Measurements from ENCODE around the gene PDE4D. TPM values are rescaled to one million over a fixed set of nuclear protein-coding genes. Genes with fewer than 3 reads are reported as not detected.
"Not testable (repeated sequence)": the region's sequence is repeated elsewhere in the genome, so short reads cannot be mapped to it uniquely, and the experiment has no call there.

The PDE4D gene
- total RNA-seq, 2 experiments from 2014 or later = 164 to 175 TPM

DNA sequence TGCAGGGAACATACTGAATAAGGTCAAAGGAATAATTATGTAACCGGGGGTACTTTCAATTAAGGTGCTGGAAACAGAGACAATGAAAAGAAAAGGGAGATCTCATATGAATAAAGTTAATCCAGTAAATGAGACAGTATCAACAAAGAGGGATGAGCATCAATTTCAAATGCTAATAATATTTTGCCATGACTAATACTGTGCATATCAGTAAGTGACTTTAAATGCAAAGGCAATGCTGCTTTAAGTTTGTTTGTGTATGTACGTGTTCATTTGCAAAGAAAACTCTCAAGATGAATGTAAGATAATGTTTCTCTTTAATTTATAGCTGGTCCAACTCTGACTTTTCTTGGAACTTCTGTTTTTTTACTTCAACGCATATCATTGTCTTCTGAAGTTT, 139.9 kb downstream of the PDE4D start:
- H3K9me3 Mint-ChIP-seq = no peaks in the 10 kb centered on the region
- no peaks in the 10 kb centered on the region for H3K36me3 Mint-ChIP-seq (ENCODE audit: low read depth)
- POLR2A ChIA-PET = no interaction called here
- H3K4me1 Mint-ChIP-seq (ENCODE audit: low read depth) = no peaks in the 10 kb centered on the region
- no peaks in the 10 kb centered on the region for H3K27me3 Mint-ChIP-seq
- Histone ChIP-seq H3K36me3 (ENCODE audit: insufficient read depth, low read length) (no peaks in the 10 kb centered on the region), H3K27ac (ENCODE audit: low read depth in 1 of 2, low read length in 2 of 2) (no peak overlapping the region), H3K27me3 (ENCODE audit: control insufficient read depth in 1 of 2, insufficient read depth in 2 of 2, low read length in 2 of 2) (no peaks in the 10 kb centered on the region), H3K9me3 (ENCODE audit: control insufficient read depth in 1 of 2, insufficient read depth in 1 of 2, low read length in 2 of 2) (no peaks in the 10 kb centered on the region), H3K4me1 (ENCODE audit: insufficient read depth, low read length) (no peaks in the 10 kb centered on the region), H3K4me3 (ENCODE audit: low read length) (no peak overlapping the region)
- H3K27ac Mint-ChIP-seq = no peak overlapping the region
- no peak overlapping the region for H3K4me3 Mint-ChIP-seq
- TF ChIP-seq, protein P1, sequence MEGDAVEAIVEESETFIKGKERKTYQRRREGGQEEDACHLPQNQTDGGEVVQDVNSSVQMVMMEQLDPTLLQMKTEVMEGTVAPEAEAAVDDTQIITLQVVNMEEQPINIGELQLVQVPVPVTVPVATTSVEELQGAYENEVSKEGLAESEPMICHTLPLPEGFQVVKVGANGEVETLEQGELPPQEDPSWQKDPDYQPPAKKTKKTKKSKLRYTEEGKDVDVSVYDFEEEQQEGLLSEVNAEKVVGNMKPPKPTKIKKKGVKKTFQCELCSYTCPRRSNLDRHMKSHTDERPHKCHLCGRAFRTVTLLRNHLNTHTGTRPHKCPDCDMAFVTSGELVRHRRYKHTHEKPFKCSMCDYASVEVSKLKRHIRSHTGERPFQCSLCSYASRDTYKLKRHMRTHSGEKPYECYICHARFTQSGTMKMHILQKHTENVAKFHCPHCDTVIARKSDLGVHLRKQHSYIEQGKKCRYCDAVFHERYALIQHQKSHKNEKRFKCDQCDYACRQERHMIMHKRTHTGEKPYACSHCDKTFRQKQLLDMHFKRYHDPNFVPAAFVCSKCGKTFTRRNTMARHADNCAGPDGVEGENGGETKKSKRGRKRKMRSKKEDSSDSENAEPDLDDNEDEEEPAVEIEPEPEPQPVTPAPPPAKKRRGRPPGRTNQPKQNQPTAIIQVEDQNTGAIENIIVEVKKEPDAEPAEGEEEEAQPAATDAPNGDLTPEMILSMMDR (IDR thresholded peaks at IDR 0.05) = no peak
- ATAC-seq (ENCODE audit: poor library complexity) (no peak), DNase-seq (no peak)
- CTCF ChIA-PET = no interaction called here
- intact Hi-C loops (cut with DNase I, micrococcal nuclease) = no loop called here

- no peak overlapping the region for H3K4me3 ChIP-seq (ENCODE audit: low read length)
- DNase-seq (no peak), ATAC-seq (ENCODE audit: poor library complexity) (no peak)
- no peak overlapping the region for H3K4me3 Mint-ChIP-seq
- POLR2A ChIA-PET = no interaction called here
- intact Hi-C loops (cut with DNase I, micrococcal nuclease) = no loop called here
- no peaks in the 10 kb centered on the region for H3K27me3 Mint-ChIP-seq
- H3K9me3 ChIP-seq (ENCODE audit: control insufficient read depth in 1 of 2, insufficient read depth in 1 of 2, low read length in 2 of 2) = no peaks in the 10 kb centered on the region
- TF ChIP-seq, protein P1 (IDR thresholded peaks at IDR 0.05) = no peak
- H3K27me3 ChIP-seq (ENCODE audit: control insufficient read depth in 1 of 2, insufficient read depth in 2 of 2, low read length in 2 of 2) = no peaks in the 10 kb centered on the region
- H3K36me3 Mint-ChIP-seq (ENCODE audit: low read depth) = no peaks in the 10 kb centered on the region
- CTCF ChIA-PET = no interaction called here
- H3K27ac ChIP-seq (ENCODE audit: low read depth in 1 of 2, low read length in 2 of 2) = no peak overlapping the region
- H3K27ac Mint-ChIP-seq = no peak overlapping the region
- H3K4me1 Mint-ChIP-seq (ENCODE audit: low read depth) = no peaks in the 10 kb centered on the region
- no peaks in the 10 kb centered on the region for H3K9me3 Mint-ChIP-seq
- H3K36me3 ChIP-seq (ENCODE audit: insufficient read depth, low read length) = no peaks in the 10 kb centered on the region
- H3K4me1 ChIP-seq (ENCODE audit: insufficient read depth, low read length) = no peaks in the 10 kb centered on the region
These were observed 143.6 kb downstream of the PDE4D start for GRCh38 chr5:59749782-59750520.

DNA sequence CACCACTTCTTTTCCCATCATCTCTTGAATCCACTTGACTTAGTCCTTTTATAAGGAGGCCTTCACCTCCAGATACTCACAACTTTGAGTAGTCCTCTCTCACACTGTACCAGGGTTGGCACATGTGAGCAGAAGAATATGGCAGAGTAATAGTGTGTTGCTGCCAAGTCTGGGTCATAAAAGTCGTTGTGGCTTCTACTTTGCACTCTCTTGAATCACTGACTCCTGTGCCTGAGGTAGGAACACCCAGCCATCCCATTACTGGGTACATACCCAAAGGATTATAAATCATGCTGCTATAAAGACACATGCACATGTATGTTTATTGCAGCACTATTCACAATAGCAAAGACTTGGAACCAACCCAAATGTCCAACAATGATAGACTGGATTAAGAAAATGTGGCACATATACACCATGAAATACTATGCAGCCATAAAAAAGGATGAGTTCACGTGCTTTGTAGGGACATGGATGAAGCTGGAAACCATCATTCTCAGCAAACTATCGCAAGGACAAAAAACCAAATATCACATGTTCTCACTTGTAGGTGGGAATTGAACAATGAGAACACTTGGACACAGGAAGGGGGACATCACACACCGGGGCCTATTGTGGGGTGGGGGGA, 145.4 kb downstream of the PDE4D start:
- H3K9me3 ChIP-seq (ENCODE audit: control insufficient read depth in 1 of 2, insufficient read depth in 1 of 2, low read length in 2 of 2); H3K27ac Mint-ChIP-seq; H3K4me3 ChIP-seq (ENCODE audit: low read length); H3K4me1 ChIP-seq (ENCODE audit: insufficient read depth, low read length); H3K27me3 Mint-ChIP-seq; H3K36me3 ChIP-seq (ENCODE audit: insufficient read depth, low read length); H3K27me3 ChIP-seq (ENCODE audit: control insufficient read depth in 1 of 2, insufficient read depth in 2 of 2, low read length in 2 of 2); H3K4me1 Mint-ChIP-seq (ENCODE audit: low read depth); intact Hi-C loops (cut with DNase I, micrococcal nuclease); H3K9me3 Mint-ChIP-seq; H3K36me3 Mint-ChIP-seq (ENCODE audit: low read depth); H3K27ac ChIP-seq (ENCODE audit: low read depth in 1 of 2, low read length in 2 of 2); DNase-seq; CTCF ChIA-PET; ATAC-seq (ENCODE audit: poor library complexity); POLR2A ChIA-PET; H3K4me3 Mint-ChIP-seq: not testable (repeated sequence)
